CD14-positive monocyte (primary cell): Measurements from ENCODE around the gene MS4A12. TPM values are rescaled to one million over a fixed set of nuclear protein-coding genes. Genes with fewer than 3 reads are reported as not detected.
A peak's percentile ranks its signal among the peaks of the same experiment; 100 is the strongest.

ENCODE experiments used
- DNase-seq, 3 donors: peaks; one replicate each; pipeline ENCODE4 v3.0.0-alpha.2; 2011 to 2022
- H2AFZ ChIP-seq: 2 replicates; pipeline ENCODE4 v1.6.0; 2012; ENCODE audit warnings: mild to moderate bottlenecking, low read depth, low read length, inconsistent platforms; ENCODE audit not compliant: insufficient read depth, poor library complexity, severe bottlenecking
- H3K27ac ChIP-seq, 2 donors: 1 replicate in 1 of 2; 2 replicates in 1 of 2; pipeline ENCODE4 v1.5.1; 2012 to 2013; ENCODE audit warnings: low read length in 2 of 2, control low read depth in 1 of 2, inconsistent platforms in 1 of 2, low read depth in 1 of 2, mild to moderate bottlenecking in 1 of 2
- H3K27me3 ChIP-seq, 2 donors: one replicate each; pipeline versions ENCODE4 v1.6.0 to v1.6.1; 2011 to 2013; ENCODE audit warnings: low read length in 2 of 2; ENCODE audit not compliant: control insufficient read depth in 2 of 2, insufficient read depth in 2 of 2
- H3K36me3 ChIP-seq, 2 donors: replicated peaks in 1 of 2; 1 replicate in 1 of 2; 2 replicates in 1 of 2; pipeline versions ENCODE4 v1.5.1 to v1.6.1; 2012 to 2013; ENCODE audit warnings: low read length in 2 of 2, control low read depth in 1 of 2, inconsistent platforms in 1 of 2, mild to moderate bottlenecking in 1 of 2; ENCODE audit not compliant: insufficient read depth in 2 of 2, control insufficient read depth in 1 of 2
- H3K4me1 ChIP-seq, 2 donors: 1 replicate in 1 of 2; 2 replicates in 1 of 2; pipeline versions ENCODE4 v1.5.1 to v1.6.1; 2012 to 2013; ENCODE audit warnings: low read length in 2 of 2, control low read depth in 1 of 2, inconsistent platforms in 1 of 2, mild to moderate bottlenecking in 1 of 2, moderate library complexity in 1 of 2; ENCODE audit not compliant: insufficient read depth in 2 of 2, control insufficient read depth in 1 of 2
- H3K4me2 ChIP-seq: replicated peaks from 2 replicates; pipeline ENCODE3; 2012; ENCODE audit warnings: low read length, moderate library complexity, mild to moderate bottlenecking; ENCODE audit not compliant: poor library complexity, severe bottlenecking; ENCODE audit errors: extremely low read depth
- H3K4me3 ChIP-seq, 3 experiments: fragments of 200-600 bp in 1 of 3; sonication (generic) in 1 of 3; replicated peaks in 1 of 3; 1 replicate in 2 of 3; 2 replicates in 1 of 3; pipeline ENCODE4 v1.5.1; 2011 to 2013; ENCODE audit warnings: low read length in 3 of 3, mild to moderate bottlenecking in 3 of 3, control low read depth in 2 of 3, low read depth in 2 of 3, inconsistent platforms in 1 of 3, moderate library complexity in 1 of 3
- H3K79me2 ChIP-seq: 2 replicates; pipeline ENCODE4 v1.6.0; 2012; ENCODE audit warnings: mild to moderate bottlenecking, control low read depth, inconsistent platforms, low read length, moderate library complexity; ENCODE audit not compliant: insufficient read depth
- H3K9ac ChIP-seq: 2 replicates; pipeline ENCODE4 v1.6.0; 2017; ENCODE audit warnings: low read length, mild to moderate bottlenecking; ENCODE audit not compliant: insufficient read depth, poor library complexity, severe bottlenecking
- H3K9me3 ChIP-seq, 2 donors: replicated peaks in 1 of 2; 1 replicate in 1 of 2; 2 replicates in 1 of 2; pipeline versions ENCODE4 v1.5.1 to v1.6.1; 2012 to 2013; ENCODE audit warnings: low read length in 2 of 2, control low read depth in 1 of 2; ENCODE audit not compliant: control insufficient read depth in 1 of 2, insufficient read depth in 1 of 2
- H4K20me1 ChIP-seq: 2 replicates; pipeline ENCODE4 v1.6.0; 2012; ENCODE audit warnings: mild to moderate bottlenecking, low read length, control low read depth, moderate library complexity; ENCODE audit not compliant: insufficient read depth
- H3K27ac Mint-ChIP-seq, 7 donors: one replicate each; pipeline ENCODE4 v1.8.0; 2020; ENCODE audit warnings: mild to moderate bottlenecking in 7 of 7, mixed read lengths in 7 of 7, moderate library complexity in 6 of 7, inconsistent platforms in 2 of 7
- H3K27me3 Mint-ChIP-seq, 3 donors: one replicate each; pipeline ENCODE4 v1.8.0; 2021 to 2022; ENCODE audit warnings: low read depth in 3 of 3, mild to moderate bottlenecking in 3 of 3, mixed read lengths in 3 of 3, moderate library complexity in 3 of 3, inconsistent platforms in 1 of 3
- H3K36me3 Mint-ChIP-seq, 2 donors: one replicate each; pipeline ENCODE4 v1.8.0; 2020; ENCODE audit warnings: mixed read lengths in 2 of 2, inconsistent platforms in 1 of 2, mild to moderate bottlenecking in 1 of 2
- H3K4me1 Mint-ChIP-seq: one replicate; pipeline ENCODE4 v1.8.0; 2020; ENCODE audit warnings: mild to moderate bottlenecking, mixed read lengths
- H3K4me3 Mint-ChIP-seq, 2 donors: one replicate each; pipeline ENCODE4 v1.8.0; 2020; ENCODE audit warnings: mild to moderate bottlenecking in 2 of 2, mixed read lengths in 2 of 2, moderate library complexity in 1 of 2
- H3K9me3 Mint-ChIP-seq, 7 donors: one replicate each; pipeline ENCODE4 v1.8.0; 2020 to 2022; ENCODE audit warnings: mixed read lengths in 7 of 7, mild to moderate bottlenecking in 6 of 7, moderate library complexity in 6 of 7, inconsistent platforms in 2 of 7
- CTCF ChIP-seq: fragments of 200-600 bp; IDR thresholded peaks from one replicate; pipeline ENCODE4 v1.8.0; 2022; ENCODE audit warnings: antibody characterized with exemption, mild to moderate bottlenecking
- WGBS: methylation state at CpG from one replicate; pipeline ENCODE4 v1.1.5; 2013; ENCODE audit warnings: missing lambda C conversion rate; ENCODE audit not compliant: insufficient coverage; 5-methylcytosine and 5-hydroxymethylcytosine counted together
- intact Hi-C, 2 donors: fragments of 100-400 bp; cut with micrococcal nuclease; formaldehyde crosslinking; loops; one replicate each; pipeline versions ENCODE4 v1.15.0 to v1.15.1; 2023
- polyA plus RNA-seq, 3 donors: library from polyadenylated mRNA; depleted of rRNA in 1 of 3; unstranded in 2 of 3; stranded (reverse) in 1 of 3; fragments of 300-500 nt in 2 of 3; fragments of >200 nt in 1 of 3; fragmentation: Illumina TruSeq in 2 of 3; gene quantifications; 1 replicate in 2 of 3; 2 replicates in 1 of 3; pipeline ENCODE4 v1.2.3, GENCODE V29; 2012 to 2021

Gene MS4A12
- polyA plus RNA-seq, 3 donors, result not detected

- H3K9me3 Mint-ChIP-seq, result peaks cover 0 to 4% (median under 1%) of the 10 kb centered on the region in 7 donors
- Histone ChIP-seq H3K4me2 (peak overlapping the region; percentile 0), H3K36me3 (no peaks in the 10 kb centered on the region), H3K9ac (no peak overlapping the region), H4K20me1 (no peaks in the 10 kb centered on the region), H3K79me2 (no peaks in the 10 kb centered on the region), H3K4me3 (peak overlapping the region in 1 of 3 experiments; percentile 22), H3K27me3 (no peaks in the 10 kb centered on the region), H3K9me3 (no peaks in the 10 kb centered on the region), H3K4me1 (peaks cover 17 to 23% of the 10 kb centered on the region in 2 donors), H3K27ac (no peak overlapping the region), H2AFZ (peak overlapping the region; percentile 14)
- peak overlapping the region in 4 of 7 donors; percentile 24 to 83 (median 68) for H3K27ac Mint-ChIP-seq
- peaks cover 0 to 2% of the 10 kb centered on the region in 2 donors for H3K36me3 Mint-ChIP-seq
- H3K4me3 Mint-ChIP-seq, result no peak overlapping the region
- peak; percentile 32 to 46 (median 44) for DNase-seq
- H3K27me3 Mint-ChIP-seq, result no peaks in the 10 kb centered on the region
- no peak for TF ChIP-seq CTCF
- peaks cover 23% of the 10 kb centered on the region for H3K4me1 Mint-ChIP-seq
- WGBS, result 0% methylated on average over 3 of the region's 6 CpGs
- intact Hi-C loops, result no loop called here
Observed at GRCh38 chr11:60477035-60477445, 15.5 kb upstream of the MS4A12 start.

GRCh38 chr11:60482361-60482760, 10.2 kb upstream of the MS4A12 start:
- H3K9me3 ChIP-seq, result peaks cover 0 to 3% of the 10 kb centered on the region in 2 donors
- H4K20me1 ChIP-seq, result no peaks in the 10 kb centered on the region
- H3K27ac ChIP-seq, result peak overlapping the region in 1 of 2 donors; percentile 73
- Mint-ChIP-seq H3K4me3 (no peak overlapping the region), H3K9me3 (peaks cover 0 to 8% (median 7%) of the 10 kb centered on the region in 7 donors), H3K27ac (peak overlapping the region; percentile 63 to 88 (median 86)), H3K4me1 (peaks cover 34% of the 10 kb centered on the region), H3K36me3 (peaks cover 0 to 2% of the 10 kb centered on the region in 2 donors), H3K27me3 (no peaks in the 10 kb centered on the region)
- H3K79me2 ChIP-seq, result no peaks in the 10 kb centered on the region
- H3K36me3 ChIP-seq, result no peaks in the 10 kb centered on the region
- no peak overlapping the region for H3K4me2 ChIP-seq
- no peak overlapping the region for H3K4me3 ChIP-seq
- H3K4me1 ChIP-seq, result peaks cover 24 to 30% of the 10 kb centered on the region in 2 donors
- no peak overlapping the region for H3K9ac ChIP-seq
- H2AFZ ChIP-seq, result no peak overlapping the region
- intact Hi-C loops, result loop anchor here (5.0 to 10.0 kb wide), 2 partner anchors 120 to 218 kb away; no protein-coding TSS in a partner anchor
- no CpG with 5 or more reads among the region's 2 CpGs for WGBS
- no peak for TF ChIP-seq CTCF
- H3K27me3 ChIP-seq, result no peaks in the 10 kb centered on the region
- peak; percentile 53 to 74 (median 68) for DNase-seq
